Activated effector memory CD4-positive, alpha-beta T cell treated with Interleukin-2 at 50 U/mL for 16 hours (primary cell): ENCODE data around the gene GCAT.

Experiments used
- DNase-seq: peaks from one replicate; pipeline ENCODE4 v3.0.0-alpha.2; 2020

The GCAT gene

GRCh38 chr22:37812869-37813678, 5.3 kb downstream of the GCAT start:
- DNase-seq = no peak

DNA sequence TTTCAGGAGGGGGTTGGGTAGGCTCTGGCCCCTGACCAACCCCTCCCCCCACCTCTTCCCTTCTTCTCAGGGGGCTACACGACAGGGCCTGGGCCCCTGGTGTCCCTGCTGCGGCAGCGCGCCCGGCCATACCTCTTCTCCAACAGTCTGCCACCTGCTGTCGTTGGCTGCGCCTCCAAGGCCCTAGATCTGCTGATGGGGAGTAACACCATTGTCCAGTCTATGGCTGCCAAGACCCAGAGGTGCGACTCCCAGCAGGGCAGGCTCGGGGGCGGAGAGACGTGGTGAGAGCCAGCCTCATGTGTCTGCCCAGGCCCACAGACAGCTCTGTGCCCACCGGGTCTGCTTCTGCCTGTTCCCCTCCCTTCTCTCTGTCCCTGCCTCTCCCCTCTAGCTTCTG, 7.9 kb downstream of the GCAT start:
- DNase-seq = no peak

- no peak for DNase-seq
These were observed 8.9 kb downstream of the GCAT start for GRCh38 chr22:37816543-37817180.

DNA sequence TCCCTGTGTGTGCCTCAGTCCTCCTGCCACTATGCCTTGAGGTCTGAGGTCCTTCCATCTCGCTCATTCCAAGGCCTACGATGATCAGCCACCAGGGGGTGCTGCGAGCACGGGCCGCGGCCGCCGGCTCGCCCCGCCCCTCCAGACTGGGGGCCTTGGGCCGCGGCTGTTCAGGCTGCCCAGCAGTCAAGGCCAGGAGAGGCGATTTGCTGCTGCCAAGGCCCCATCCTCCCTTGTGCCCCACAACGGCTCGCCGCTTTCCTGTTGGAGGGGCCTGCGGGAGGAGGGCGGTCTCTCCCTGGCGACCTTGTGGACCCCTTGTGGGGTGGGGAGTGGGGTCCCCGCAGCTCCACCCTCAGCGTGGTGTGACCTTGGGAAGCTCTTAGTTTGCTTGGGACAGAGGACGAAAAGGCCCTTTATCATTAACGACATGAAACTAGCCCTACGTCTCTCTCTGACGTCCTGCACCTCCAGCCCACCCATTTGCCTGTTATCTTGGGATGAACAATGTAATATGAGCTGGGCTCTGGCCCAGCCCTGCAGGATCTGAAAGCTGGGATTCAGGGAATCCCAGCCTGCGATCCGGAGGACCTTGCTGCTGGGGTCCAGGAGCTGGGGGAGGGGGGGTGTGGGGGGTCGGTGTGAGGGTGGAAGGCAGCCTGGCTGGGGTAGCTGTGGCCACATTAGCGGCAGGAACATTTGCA, 10.1 kb downstream of the GCAT start:
- DNase-seq = peak; percentile 73

DNA sequence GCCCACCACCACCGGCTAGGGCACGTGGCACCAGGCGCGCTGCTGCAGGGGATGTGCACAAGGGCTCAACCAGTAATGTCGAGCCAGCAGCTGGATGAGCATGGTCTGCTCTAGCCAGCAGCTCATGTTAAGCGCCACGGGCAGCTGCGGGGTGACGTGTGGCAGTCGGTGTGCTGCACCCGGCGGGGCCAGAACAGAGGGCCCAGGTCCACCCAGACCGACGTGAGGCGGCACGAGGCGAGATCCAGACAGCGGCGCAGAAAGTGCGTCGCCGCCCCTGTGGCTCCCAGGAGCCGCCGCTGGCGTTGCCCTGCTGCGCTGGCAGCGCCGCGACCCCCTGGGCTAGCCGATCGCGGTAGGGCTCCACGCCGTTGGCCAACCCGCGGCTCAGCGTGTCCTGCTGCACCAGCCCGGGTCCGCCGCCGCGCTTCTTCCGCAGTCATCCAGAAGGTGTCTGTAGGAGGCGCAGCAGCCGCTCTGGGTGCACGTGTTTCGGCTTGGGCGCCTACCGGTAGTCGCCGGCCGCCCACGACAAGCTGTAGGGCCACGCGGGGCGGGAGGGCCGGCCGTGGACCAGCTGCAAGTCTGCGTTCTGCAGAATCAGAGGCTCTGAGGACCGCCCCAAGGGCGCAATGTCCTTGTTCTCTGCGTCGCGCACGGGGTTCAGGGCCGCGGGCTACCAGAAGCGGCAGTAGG, 10.8 kb downstream of the GCAT start:
- DNase-seq = peak; percentile 47

- no peak for DNase-seq
These were observed 11.3 kb downstream of the GCAT start for GRCh38 chr22:37819105-37819433.

DNA sequence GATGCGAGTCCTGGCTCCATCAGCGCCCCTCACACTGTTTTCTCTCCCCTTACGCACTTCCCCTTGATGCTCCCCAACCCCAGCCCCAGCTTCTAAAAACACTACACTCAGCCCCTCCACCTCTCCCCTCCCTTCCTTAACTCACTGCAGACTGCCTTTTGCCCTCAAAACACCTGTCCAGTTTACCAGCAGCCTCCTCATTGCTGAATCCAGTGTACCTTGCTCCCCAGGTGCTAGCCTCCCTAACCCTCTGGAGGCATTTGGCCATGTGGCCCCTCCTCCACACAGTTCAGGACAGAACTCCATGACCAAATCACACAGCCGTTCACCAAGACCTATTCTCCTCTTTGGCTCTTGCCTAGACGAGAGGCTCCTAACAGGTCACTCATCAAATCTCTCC, 12.6 kb downstream of the GCAT start:
- DNase-seq = no peak

DNA sequence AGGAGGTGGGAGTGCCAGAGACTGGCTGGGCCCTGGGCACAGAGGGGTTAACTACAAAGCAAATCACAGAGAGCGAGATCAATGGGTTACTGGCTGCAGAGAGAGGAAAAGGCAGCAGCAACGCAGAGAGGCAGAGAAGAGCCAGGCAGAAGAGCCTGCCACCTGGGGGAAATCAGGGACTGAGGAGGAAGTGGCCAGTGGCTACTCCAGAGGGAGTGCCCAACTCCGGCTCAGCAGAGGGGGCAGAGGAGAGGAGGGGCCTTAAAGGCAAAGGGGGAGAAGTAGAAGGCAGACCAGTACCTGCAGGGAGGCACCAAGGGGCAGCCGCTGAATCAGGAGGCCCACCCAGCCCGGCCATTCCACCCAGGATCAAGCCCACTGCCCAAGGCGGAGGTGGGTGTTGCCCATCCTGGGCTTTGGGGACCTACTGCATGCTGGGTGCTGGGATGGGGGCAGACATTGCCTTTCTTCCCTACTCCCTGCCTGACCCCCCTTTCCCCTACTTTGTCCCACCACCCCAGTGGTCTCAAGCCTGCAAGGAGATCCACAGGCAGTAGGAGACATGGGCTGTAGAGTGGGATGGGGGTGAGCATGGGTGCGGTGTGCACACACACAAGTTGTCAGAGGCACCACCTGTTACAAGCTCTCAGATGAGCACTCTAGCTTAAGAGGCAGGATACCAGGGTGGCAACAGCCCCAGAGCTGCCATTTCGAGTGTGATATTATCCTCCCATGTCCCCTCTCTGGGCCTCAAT, 14.5 kb downstream of the GCAT start:
- DNase-seq = no peak

DNA sequence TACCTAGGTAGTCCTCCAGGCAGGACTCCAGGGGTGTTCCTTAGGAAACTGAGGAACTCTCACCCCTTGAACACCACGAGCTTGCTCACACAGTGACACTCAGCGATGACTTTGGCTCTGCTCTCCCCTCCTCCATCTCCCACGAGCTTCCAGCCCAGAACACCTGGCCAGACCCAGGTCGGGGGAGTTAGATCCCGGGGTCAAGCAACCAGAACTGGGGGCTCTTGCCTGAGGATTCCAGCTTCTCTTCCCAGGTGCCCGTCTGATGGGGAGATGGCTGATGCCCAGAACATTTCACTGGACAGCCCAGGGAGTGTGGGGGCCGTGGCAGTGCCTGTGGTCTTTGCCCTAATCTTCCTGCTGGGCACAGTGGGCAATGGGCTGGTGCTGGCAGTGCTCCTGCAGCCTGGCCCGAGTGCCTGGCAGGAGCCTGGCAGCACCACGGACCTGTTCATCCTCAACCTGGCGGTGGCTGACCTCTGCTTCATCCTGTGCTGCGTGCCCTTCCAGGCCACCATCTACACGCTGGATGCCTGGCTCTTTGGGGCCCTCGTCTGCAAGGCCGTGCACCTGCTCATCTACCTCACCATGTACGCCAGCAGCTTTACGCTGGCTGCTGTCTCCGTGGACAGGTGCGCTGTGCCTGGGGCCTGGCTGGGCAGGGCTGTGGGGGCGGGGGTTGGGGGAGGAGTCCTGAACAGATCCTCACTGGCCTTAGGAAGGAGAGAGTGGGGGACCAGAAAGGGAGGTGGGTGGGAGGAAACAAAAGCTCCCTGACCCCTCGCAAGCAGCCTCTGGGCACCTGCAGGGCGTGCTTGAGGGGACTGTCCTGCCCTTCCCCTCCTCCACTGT, 15.6 kb downstream of the GCAT start, which contains the start of gene GALR3:
TSS of gene GALR3 (plus strand) at position 249 of the 852 bp plus-strand sequence. CDS start at position 274, 25 bp downstream.
- no peak for DNase-seq

GRCh38 chr22:37824674-37825641, 17.2 kb downstream of the GCAT start:
- DNase-seq = no peak

- no peak for DNase-seq
These were observed 19.3 kb downstream of the GCAT start for GRCh38 chr22:37827056-37827455.

- DNase-seq = no peak
These were observed 22.5 kb downstream of the GCAT start for GRCh38 chr22:37830093-37830842.

- no peak for DNase-seq
These were observed 23.7 kb downstream of the GCAT start for GRCh38 chr22:37831472-37831871.

DNA sequence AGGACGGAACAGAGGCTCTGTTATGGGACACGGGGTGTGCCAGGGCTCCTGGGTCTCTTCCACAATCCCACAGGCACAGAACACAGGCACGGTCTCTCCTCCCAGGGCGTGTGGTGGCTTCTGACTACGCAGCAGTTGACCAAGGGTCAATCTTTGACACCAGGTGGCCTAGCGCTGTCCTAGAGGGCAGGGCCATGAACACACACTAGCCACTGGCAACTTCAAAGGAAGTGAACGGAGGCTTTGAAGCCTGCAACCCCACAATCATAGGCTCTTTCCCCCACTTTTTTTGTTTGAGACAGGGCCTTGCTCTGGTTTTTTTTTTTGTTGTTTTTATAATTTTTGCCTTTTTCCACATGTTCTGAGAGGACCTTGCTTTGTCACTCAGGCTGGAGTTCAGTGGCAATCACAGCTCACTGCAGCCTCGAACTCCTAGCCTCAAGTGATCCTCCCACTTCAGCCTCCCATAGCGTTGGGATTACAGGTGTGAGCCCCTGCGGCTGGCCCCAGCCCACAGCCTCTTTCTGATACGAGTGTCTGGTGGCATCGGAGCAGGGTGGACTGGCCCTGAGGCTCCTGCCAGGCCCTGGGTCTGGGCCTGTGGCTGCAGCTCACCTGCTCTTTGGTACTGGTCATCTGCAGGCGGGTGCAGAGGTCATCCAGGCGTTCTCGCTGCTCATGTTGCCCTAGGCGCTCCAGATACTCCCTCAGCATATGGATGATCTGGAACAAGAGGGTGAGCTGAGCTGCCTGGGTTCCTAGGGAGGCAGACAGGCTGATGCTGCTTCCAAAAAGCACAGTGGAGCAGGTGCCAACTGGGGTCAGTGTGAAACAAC, 24.5 kb downstream of the GCAT start:
- DNase-seq = no peak

DNA sequence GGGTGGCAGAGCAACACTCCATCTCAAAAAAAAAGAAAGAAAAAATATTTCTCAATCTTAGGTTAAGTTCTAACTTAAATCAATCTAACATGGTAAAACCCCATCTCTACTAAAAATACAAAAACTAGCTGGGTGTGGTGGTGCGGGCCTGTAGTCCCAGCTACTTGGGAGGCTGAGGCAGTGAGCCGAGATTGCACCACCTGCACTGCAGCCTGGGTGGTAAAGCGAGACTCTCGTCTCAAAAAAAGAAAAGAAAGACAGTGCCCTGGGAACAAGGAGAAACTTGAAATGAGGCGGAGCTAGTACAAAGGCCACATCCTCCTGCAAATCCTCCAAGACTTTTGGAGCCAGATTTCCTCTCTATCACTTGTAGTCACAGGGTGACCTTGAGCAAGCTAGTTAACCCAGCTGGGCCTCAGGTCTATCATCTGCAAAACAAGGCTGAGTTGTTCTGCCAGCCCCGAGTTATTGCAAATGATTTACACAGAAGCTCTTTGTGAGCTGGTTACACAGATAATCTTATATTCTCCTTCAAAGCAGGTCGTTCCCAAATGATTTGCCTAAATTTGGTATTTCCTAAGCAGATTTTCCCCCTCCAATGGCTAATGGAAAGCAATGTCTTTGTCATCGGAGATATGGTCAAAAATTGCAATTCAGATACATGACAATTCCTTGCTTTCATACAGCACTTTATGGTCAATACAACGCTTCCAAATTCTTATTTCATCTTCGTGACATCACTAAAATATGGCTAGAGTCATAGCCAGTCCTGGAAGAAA, 34.5 kb downstream of the GCAT start:
- DNase-seq = no peak

GRCh38 chr22:37843741-37844089, 36.0 kb downstream of the GCAT start:
- DNase-seq = no peak

DNA sequence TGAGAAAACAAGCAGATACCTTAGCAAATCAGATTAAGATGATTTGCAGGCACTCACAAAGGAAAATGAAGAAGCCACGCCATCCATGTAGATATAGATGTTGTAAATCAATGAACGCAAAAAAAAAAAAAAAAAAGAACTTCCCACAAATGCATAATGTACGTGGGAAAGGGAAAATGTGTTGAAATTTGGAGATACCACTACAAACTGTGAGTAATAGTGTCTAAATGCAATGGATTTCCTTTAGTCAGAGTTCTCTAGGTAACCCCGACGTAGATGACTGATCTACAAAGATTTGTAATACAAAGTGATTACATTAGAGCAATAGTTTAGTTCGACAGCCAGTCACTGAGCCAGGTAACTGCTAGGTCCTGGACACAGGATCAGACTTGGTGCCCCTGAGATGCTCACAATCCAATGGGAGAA, 37.2 kb downstream of the GCAT start:
- no peak for DNase-seq

DNA sequence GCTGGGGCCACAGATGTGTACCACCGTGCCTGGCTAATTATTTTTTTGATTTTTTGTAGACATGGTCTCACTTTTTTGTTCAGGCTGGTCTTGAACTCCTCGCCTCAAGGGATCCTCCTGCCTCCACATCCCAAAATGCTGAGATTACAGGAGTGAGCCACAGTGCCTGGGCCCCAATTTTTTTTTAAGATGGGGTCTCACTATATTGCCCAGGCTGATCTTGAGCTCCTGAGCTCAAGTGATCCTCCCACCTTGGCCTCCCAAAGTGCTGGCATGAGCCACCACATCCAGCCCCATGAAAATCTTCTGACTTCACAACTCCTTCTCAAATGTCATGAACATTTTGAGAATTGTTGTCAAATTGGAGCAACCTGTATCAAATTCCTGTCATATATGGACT, 38.7 kb downstream of the GCAT start:
- DNase-seq = no peak
